GM19099 (cell line): ENCODE measurements around the gene WDR74.
A peak's percentile ranks its signal among the peaks of the same experiment; 100 is the strongest.

Experiments
- POLR2A ChIP-seq: IDR thresholded peaks from 3 replicates; pipeline ENCODE4 v1.6.1; 2011; ENCODE audit warnings: low read depth; ENCODE audit not compliant: insufficient read length; ENCODE audit errors: extremely low read depth

WDR74 gene

GRCh38 chr11:62850911-62851806 lies 11.8 kb upstream of the WDR74 start:
- TF ChIP-seq POLR2A = peak; percentile 48

DNA sequence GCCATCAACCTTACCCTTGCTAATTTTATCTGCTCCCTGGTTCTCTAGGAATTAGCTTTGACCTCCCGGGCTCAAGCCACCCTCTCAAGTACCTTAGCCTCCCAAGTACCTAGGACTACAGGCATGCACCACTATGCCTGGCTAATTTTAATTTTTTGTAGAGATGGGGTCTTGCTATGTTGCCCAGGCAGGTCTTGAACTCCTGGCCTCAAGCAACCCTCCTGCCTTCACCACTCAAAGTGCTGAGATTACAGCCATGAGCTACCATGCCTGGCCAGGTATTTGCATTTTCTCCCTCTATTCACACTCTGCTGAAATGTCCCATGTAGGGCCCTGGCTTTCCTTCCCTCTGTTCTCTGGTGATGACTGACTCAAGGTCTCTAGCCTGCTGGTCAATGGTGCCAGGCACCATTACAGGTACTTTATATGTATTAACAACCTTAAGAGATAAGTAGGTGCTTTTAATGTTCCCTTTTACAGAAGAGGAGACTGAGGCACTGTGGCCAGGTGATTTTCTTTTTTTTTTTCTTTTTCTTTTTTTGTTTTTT lies 8.5 kb upstream of the WDR74 start:
- TF ChIP-seq POLR2A = no peak

- TF ChIP-seq POLR2A = no peak
Measured at GRCh38 chr11:62846177-62846576, 6.8 kb upstream of the WDR74 start.

DNA sequence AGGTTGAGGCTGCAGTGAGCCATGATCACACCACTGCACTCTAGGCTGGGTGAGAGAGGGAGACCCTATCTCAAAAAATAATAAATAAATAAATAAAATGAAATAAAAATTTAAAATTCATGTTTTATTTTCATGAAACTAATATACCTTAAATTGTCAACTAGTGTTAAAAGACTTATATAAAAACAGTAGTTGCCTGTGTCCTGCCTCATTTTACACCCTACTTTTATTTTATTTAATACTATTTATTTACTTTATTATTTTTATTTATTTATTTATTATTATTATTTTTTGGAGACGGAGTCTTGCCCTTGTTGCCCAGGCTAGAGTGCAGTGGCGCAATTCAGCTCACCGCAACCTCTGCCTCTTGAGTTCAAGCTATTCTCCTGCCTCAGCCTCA lies 4.8 kb upstream of the WDR74 start:
- TF ChIP-seq POLR2A = no peak

DNA sequence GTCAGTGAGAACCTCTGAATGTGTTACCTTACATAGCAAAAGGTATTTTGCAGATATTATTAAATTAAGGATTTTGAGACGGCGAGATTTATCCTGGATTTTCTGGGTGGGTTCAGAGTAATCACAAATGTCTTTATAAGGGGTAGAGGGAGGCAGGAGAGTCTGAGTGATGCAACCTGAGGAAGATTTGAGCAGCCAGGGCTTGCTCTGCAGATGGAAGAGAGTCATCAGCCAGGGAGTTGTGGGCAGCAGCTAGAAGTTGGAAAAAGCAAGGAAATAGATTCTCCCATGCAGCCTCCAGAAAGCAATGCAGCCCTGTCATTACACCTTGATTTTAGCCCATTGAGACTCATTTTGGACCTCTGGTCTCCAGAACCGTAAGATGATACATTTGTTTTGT lies 4.1 kb upstream of the WDR74 start:
- no peak for TF ChIP-seq POLR2A

DNA sequence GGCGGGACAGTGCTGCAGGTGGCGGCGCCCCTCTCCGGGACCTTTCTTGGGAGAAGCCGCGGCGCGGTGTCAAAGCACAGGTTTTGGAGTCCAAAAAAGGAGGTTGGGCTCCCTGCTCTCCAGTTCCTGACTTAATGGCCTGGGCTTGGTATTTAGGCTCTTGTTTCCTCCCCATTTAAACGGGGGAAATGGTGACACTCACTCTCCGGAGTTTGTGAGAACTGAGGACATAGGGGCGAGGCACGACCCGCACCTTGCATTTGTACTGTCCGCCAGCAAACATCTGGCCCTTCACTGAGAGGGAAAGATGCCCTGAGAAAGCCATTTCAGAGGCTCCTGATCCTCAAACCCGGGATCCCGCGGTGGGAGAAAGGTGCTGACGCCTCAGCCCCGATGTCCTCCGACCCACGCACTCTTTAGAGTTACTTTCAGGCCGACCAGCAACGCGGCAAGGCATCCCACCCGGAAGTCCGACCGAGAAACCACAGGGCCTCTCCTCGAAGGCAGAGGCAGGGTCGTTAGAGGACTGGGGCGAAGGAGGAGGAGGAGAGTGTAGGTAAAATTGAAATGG lies 2.9 kb upstream of the WDR74 start:
- no peak for TF ChIP-seq POLR2A

DNA sequence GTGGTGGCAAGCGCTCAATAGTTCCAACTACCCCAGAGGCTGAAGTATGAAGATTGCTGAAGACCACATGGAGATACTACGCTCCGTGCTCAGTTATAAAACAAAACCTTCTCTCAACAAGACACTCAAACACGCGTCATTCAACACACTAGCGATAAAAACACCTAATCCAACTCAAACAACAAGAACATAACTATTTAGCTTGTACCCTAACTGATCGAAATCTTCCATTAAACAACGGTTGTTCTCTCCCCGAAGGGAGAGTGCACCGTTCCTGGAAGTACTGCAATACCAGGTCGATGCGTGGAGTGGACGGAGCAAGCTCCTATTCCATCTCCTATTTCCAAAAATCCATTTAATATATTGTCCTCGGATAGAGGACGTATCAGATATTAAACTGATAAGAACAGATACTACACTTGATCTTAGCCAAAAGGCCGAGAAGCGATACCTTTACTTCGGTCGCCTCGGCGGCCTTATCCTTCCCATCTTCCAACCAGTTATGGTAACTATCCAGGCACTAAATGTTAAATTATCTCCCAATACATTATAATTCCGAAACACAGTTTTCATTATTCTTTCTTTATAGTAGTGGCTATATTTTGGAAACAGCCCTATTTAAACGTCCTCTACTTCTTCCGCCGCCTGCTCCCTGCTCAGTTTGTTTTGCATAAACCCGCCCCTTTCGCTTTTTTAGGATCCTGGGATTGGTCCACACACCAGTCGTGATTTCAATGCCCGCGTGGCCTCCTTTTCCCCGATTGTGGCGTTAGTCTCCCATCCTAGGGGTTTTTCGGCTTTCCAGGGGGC lies 2.2 kb upstream of the WDR74 start:
- TF ChIP-seq POLR2A = peak; percentile 100

DNA sequence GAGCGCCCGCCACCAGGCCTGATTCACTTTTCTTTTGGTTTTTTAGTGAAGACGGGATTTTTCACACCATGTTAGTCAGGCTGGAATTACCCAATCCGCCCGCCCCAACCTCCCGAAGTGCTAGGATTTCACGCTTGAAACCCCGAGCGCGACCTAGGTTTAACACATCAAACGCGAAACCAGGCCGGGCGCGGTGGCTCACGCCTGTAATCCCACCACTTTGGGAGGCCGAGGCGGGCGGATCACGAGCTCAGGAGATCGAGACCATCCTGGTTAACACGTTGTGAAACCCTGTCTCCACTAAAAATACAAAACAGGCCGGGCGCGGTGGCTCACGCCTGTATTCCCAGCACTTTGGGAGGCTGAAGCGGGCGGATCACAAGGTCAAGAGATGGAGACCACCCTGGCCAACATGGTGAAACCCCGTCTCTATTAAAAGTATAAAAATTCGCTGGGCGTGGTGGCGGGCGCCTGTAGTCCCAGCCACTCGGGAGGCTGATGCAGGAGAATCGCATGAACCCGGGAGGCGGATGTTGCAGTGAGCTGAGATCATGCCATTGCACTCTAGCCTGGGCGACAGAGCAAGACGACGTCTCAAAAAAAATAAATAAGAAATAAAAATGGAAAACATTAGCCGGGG lies 1.5 kb upstream of the WDR74 start:
- TF ChIP-seq POLR2A = peak; percentile 9

GRCh38 chr11:62835336-62835735 lies 4.1 kb downstream of the WDR74 start:
- no peak for TF ChIP-seq POLR2A

- no peak for TF ChIP-seq POLR2A
Measured at GRCh38 chr11:62832336-62833234, 6.8 kb downstream of the WDR74 start, which contains the start of gene TEX54. TSS of gene TEX54 (minus strand) at chr11:62832841.

DNA sequence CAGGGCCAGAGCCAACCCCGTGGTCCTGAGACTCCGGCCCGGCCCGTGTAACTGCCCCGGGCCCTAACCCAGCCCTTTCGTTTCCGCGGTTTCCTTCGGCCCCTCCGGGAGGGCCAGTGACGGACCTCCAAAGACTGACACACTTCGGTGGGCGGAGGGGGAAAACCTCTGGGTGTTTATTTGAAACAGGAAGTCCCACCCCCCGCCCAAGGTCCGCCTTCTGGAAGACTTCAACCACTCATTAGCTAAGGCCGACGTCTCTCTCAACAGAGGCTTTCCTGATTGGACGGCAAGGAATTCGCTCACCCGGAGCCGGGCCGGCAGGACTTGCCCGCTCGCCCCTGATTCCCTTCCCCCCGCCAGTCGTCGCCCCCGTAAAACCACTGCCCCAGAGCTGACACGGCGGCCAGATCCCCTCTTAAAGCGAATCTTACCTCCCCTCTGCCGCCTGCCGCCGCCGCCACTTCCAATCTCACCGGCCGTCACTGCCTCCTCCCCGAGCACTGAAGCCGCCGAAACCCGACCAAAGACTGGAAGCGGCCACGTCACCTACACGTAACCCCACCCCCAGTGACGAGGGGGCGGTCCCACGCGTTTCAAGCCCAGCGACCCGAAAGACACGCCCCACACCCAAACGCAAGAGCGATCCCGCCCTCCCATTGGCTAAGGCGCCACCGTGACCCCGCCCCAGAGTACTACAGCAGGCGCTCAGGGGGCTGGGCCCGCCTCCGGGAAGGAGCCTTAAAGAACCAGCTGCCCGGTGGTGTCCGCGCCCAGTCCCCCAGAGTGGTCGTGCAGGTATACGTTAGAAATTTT lies 7.7 kb downstream of the WDR74 start, which contains the start of gene STX5:
Gene STX5, minus strand, starts transcription at position 532 of the 816 bp plus-strand sequence. CDS start 808 bp downstream, outside the sequence.
- TF ChIP-seq POLR2A = peak; percentile 73

DNA sequence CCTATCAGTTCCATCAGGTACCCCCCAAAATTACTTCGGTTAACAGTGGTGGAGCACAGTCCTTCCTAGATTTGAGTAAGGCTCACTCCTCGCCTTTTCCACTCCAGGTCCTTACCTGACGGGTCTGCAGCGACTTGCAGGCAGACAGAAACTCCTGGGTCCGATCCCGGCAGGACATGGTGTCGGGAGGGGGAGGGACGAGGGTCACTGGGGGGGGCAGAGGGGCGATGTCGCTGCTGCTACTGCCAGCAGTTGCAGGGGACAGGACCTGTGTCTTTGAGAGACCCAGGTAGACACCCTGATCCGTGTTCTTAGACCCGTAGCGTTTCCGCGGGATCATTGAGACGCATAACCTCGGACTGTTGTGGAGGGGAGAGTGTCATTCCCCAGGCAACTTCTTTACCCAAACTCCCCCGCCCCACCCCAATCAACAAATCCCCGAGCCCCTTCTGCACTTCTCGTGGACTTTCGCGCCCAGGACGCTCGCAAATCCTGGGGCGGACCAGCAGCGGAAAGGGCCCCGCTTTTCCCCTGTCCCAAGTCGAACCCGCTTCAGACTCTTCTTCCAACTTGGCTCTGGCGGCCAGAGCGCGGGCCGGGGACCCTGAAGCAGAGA lies 8.4 kb downstream of the WDR74 start:
- TF ChIP-seq POLR2A = no peak
